ENCODE results near the gene LYRM4. TPM values are rescaled to one million over a fixed set of nuclear protein-coding genes. Genes with fewer than 3 reads are reported as not detected.

The LYRM4 gene
- total RNA-seq, 1 donor from 2014 or later: 27.1 TPM

- DNase-seq (ENCODE audit: extremely low spot score, unreplicated experiment): no peak
- no peak overlapping the region for H3K4me3 Mint-ChIP-seq (ENCODE audit: unreplicated experiment)
Measured at GRCh38 chr6:5175635-5176034, 85.1 kb downstream of the LYRM4 start.

GRCh38 chr6:5174756-5175549 lies 85.8 kb downstream of the LYRM4 start:
- Mint-ChIP-seq H3K4me1 (ENCODE audit: unreplicated experiment) (peaks cover 12% of the 10 kb centered on the region), H3K27ac (ENCODE audit: unreplicated experiment) (no peak overlapping the region), H3K4me3 (ENCODE audit: unreplicated experiment) (no peak overlapping the region), H3K9me3 (ENCODE audit: unreplicated experiment) (no peaks in the 10 kb centered on the region), H3K27me3 (ENCODE audit: unreplicated experiment) (no peaks in the 10 kb centered on the region), H3K36me3 (ENCODE audit: unreplicated experiment) (no peaks in the 10 kb centered on the region)
- TF ChIP-seq CTCF (IDR thresholded peaks at IDR 0.05): peak; percentile 37
- DNase-seq (ENCODE audit: extremely low spot score, unreplicated experiment): no peak

More at GRCh38 chr6:5175635-5176034, 85.1 kb downstream of the LYRM4 start:
- Mint-ChIP-seq H3K36me3 (ENCODE audit: unreplicated experiment) (no peaks in the 10 kb centered on the region), H3K4me1 (ENCODE audit: unreplicated experiment) (peaks cover 12% of the 10 kb centered on the region), H3K27me3 (ENCODE audit: unreplicated experiment) (no peaks in the 10 kb centered on the region), H3K27ac (ENCODE audit: unreplicated experiment) (no peak overlapping the region), H3K9me3 (ENCODE audit: unreplicated experiment) (no peaks in the 10 kb centered on the region)
- TF ChIP-seq CTCF (IDR thresholded peaks at IDR 0.05): no peak

GRCh38 chr6:5174244-5174643 lies 86.5 kb downstream of the LYRM4 start:
- no peak for DNase-seq (ENCODE audit: extremely low spot score, unreplicated experiment)
- H3K36me3 Mint-ChIP-seq (ENCODE audit: unreplicated experiment): no peaks in the 10 kb centered on the region
- no peaks in the 10 kb centered on the region for H3K9me3 Mint-ChIP-seq (ENCODE audit: unreplicated experiment)
- no peaks in the 10 kb centered on the region for H3K27me3 Mint-ChIP-seq (ENCODE audit: unreplicated experiment)
- H3K4me1 Mint-ChIP-seq (ENCODE audit: unreplicated experiment): peaks cover 12% of the 10 kb centered on the region
- TF ChIP-seq CTCF (IDR thresholded peaks at IDR 0.05): no peak
- no peak overlapping the region for H3K4me3 Mint-ChIP-seq (ENCODE audit: unreplicated experiment)
- no peak overlapping the region for H3K27ac Mint-ChIP-seq (ENCODE audit: unreplicated experiment)

DNA sequence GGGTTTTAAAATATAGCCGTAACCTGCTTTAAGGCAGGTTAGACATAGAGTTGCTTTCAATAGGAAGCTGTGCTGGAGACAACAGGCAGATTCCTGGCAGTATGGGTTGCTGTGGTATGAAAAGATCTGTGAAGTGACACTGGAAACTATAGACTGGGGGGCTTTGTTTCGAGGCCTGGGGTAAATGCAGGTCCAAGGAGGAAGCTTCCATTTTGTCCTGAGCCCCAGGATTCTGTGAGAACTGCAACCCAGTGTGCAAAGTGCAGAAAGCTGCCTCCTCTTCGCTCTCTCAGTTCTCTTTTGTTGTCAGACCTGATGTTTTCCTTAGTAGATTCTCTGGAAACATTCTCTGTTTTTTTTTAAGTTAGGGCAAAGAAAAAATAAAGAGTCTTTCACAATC lies 86.9 kb downstream of the LYRM4 start:
- no peak overlapping the region for H3K27ac Mint-ChIP-seq (ENCODE audit: unreplicated experiment)
- no peak for TF ChIP-seq CTCF (IDR thresholded peaks at IDR 0.05)

GRCh38 chr6:5172897-5173474 lies 87.8 kb downstream of the LYRM4 start:
- TF ChIP-seq CTCF (IDR thresholded peaks at IDR 0.05): no peak
- DNase-seq (ENCODE audit: extremely low spot score, unreplicated experiment): no peak
- no peaks in the 10 kb centered on the region for H3K27me3 Mint-ChIP-seq (ENCODE audit: unreplicated experiment)
- no peaks in the 10 kb centered on the region for H3K36me3 Mint-ChIP-seq (ENCODE audit: unreplicated experiment)
- H3K4me1 Mint-ChIP-seq (ENCODE audit: unreplicated experiment): peaks cover 13% of the 10 kb centered on the region
- no peak overlapping the region for H3K27ac Mint-ChIP-seq (ENCODE audit: unreplicated experiment)
- no peak overlapping the region for H3K4me3 Mint-ChIP-seq (ENCODE audit: unreplicated experiment)
- no peaks in the 10 kb centered on the region for H3K9me3 Mint-ChIP-seq (ENCODE audit: unreplicated experiment)

More for the DNA sequence above, 86.9 kb downstream of the LYRM4 start:
- DNase-seq (ENCODE audit: extremely low spot score, unreplicated experiment): no peak
- peaks cover 12% of the 10 kb centered on the region for H3K4me1 Mint-ChIP-seq (ENCODE audit: unreplicated experiment)
- H3K36me3 Mint-ChIP-seq (ENCODE audit: unreplicated experiment): no peaks in the 10 kb centered on the region
- H3K4me3 Mint-ChIP-seq (ENCODE audit: unreplicated experiment): no peak overlapping the region
- H3K9me3 Mint-ChIP-seq (ENCODE audit: unreplicated experiment): no peaks in the 10 kb centered on the region
- H3K27me3 Mint-ChIP-seq (ENCODE audit: unreplicated experiment): no peaks in the 10 kb centered on the region

Data from osteocyte (in vitro differentiated cells).